Keratinocyte (primary cell): Measurements from ENCODE around the gene SERGEF. TPM values are rescaled to one million over a fixed set of nuclear protein-coding genes. Genes with fewer than 3 reads are reported as not detected.

Experiments used
- DNase-seq: peaks from one replicate; pipeline ENCODE4 v3.0.0-alpha.2; 2011; ENCODE audit warnings: low read depth, missing footprints, low spot score
- FAIRE-seq: peaks from 2 replicates; lab custom pipeline; 2011; peaks lifted over from hg19 to GRCh38; lab: Jason Lieb, UNC
- H2AFZ ChIP-seq: 2 replicates; pipeline ENCODE4 v1.6.0; 2012; ENCODE audit warnings: low read length, control low read depth, inconsistent platforms; ENCODE audit not compliant: control insufficient read depth
- H3K27ac ChIP-seq: 2 replicates; pipeline ENCODE4 v1.5.1; 2011; ENCODE audit warnings: low read length; ENCODE audit not compliant: control insufficient read depth, insufficient read depth
- H3K27me3 ChIP-seq: 3 replicates; pipeline ENCODE4 v1.6.0; 2011; ENCODE audit warnings: low read length; ENCODE audit not compliant: control insufficient read depth, insufficient read depth; ENCODE audit errors: extremely low read depth
- H3K36me3 ChIP-seq, 2 experiments: 2 replicates in 1 of 2; 3 replicates in 1 of 2; pipeline ENCODE4 v1.5.1; 2011; ENCODE audit warnings: low read length in 2 of 2, mild to moderate bottlenecking in 1 of 2; ENCODE audit not compliant: control insufficient read depth in 2 of 2, insufficient read depth in 2 of 2; ENCODE audit errors: extremely low read depth in 1 of 2
- H3K4me1 ChIP-seq: 3 replicates; pipeline ENCODE4 v1.5.1; 2011; ENCODE audit warnings: low read length; ENCODE audit not compliant: control insufficient read depth, insufficient read depth; ENCODE audit errors: extremely low read depth
- H3K4me2 ChIP-seq: 3 replicates; pipeline ENCODE4 v1.6.0; 2011; ENCODE audit warnings: low read depth, low read length; ENCODE audit not compliant: control insufficient read depth, insufficient read depth; ENCODE audit errors: extremely low read depth
- H3K4me3 ChIP-seq, 3 experiments: fragments of 200-600 bp in 1 of 3; sonication (generic) in 1 of 3; 2 replicates in 2 of 3; 3 replicates in 1 of 3; pipeline ENCODE4 v1.5.1; 2011 to 2016; ENCODE audit warnings: low read length in 3 of 3, mild to moderate bottlenecking in 3 of 3, control low read depth in 2 of 3, inconsistent platforms in 1 of 3, low read depth in 1 of 3, mixed read lengths in 1 of 3, mixed run types in 1 of 3, moderate library complexity in 1 of 3; ENCODE audit not compliant: control insufficient read depth in 2 of 3, insufficient read depth in 2 of 3; ENCODE audit errors: extremely low read depth in 1 of 3
- H3K79me2 ChIP-seq: 2 replicates; pipeline ENCODE4 v1.6.0; 2012; ENCODE audit warnings: low read length; ENCODE audit not compliant: control insufficient read depth, insufficient read depth
- H3K9ac ChIP-seq: 3 replicates; pipeline ENCODE4 v1.6.0; 2011; ENCODE audit warnings: low read length; ENCODE audit not compliant: control insufficient read depth, insufficient read depth; ENCODE audit errors: extremely low read depth
- H3K9me1 ChIP-seq: 3 replicates; pipeline ENCODE4 v1.6.0; 2011; ENCODE audit warnings: low read length; ENCODE audit not compliant: control insufficient read depth, insufficient read depth; ENCODE audit errors: extremely low read depth
- H3K9me3 ChIP-seq: 2 replicates; pipeline ENCODE4 v1.5.1; 2012; ENCODE audit warnings: low read depth, low read length; ENCODE audit not compliant: control insufficient read depth
- H4K20me1 ChIP-seq: 3 replicates; pipeline ENCODE4 v1.6.0; 2011; ENCODE audit warnings: low read length; ENCODE audit not compliant: control insufficient read depth, insufficient read depth; ENCODE audit errors: extremely low read depth
- EZH2 ChIP-seq: IDR thresholded peaks from one replicate; pipeline ENCODE4 v1.6.1; 2012; ENCODE audit warnings: inconsistent platforms, mild to moderate bottlenecking, low read length, moderate library complexity
- dilution Hi-C: fragments of 300-500 bp; cut with MboI; formaldehyde crosslinking; loops from one replicate; pipeline ENCODE4 v1.7.0; 2020; ENCODE audit warnings: low sequenced_read_pairs; ENCODE audit not compliant: extremely low pct_ligation_motif_present
- polyA plus RNA-seq, 5 experiments: library from polyadenylated mRNA; depleted of rRNA in 3 of 5; stranded (reverse) in 3 of 5; stranded (forward) in 1 of 5; unstranded in 1 of 5; fragments of >200 nt; gene quantifications; 1 replicate in 1 of 5; 2 replicates in 3 of 5; 3 replicates in 1 of 5; pipeline versions ENCODE4 v1.2.1 to v1.2.3, GENCODE V29; 2011 to 2012; ENCODE audit warnings: missing spikeins in 2 of 5, low read depth in 1 of 5, low replicate concordance in 1 of 5
- TF ChIP-seq, protein P1 (sequence below), 3 experiments: IDR thresholded peaks in 1 of 3; conservative IDR thresholded peaks in 1 of 3; optimal IDR thresholded peaks in 1 of 3; 2 replicates in 2 of 3; 3 replicates in 1 of 3; pipeline versions ENCODE3 to v1.5.1; 2011; ENCODE audit warnings: low read length in 3 of 3, mild to moderate bottlenecking in 3 of 3, moderate library complexity in 2 of 3, control low read depth in 1 of 3, inconsistent platforms in 1 of 3; ENCODE audit not compliant: insufficient read depth in 2 of 3; ENCODE audit errors: extremely low read depth in 1 of 3

SERGEF gene
- polyA plus RNA-seq, 1 donor (not counting 4 experiments of a cell fraction or from before 2014, with no cell fraction given), result 15.6 TPM

GRCh38 chr11:17801166-17801565 lies 211.7 kb downstream of the SERGEF start:
- FAIRE-seq (no peak), DNase-seq (no peak)
- Histone ChIP-seq H3K9ac (no peak overlapping the region), H3K9me1 (peaks cover 6% of the 10 kb centered on the region), H3K27me3 (no peaks in the 10 kb centered on the region), H3K4me2 (no peak overlapping the region), H3K27ac (no peak overlapping the region), H2AFZ (no peak overlapping the region), H3K36me3 (no peaks in the 10 kb centered on the region), H3K9me3 (no peaks in the 10 kb centered on the region), H3K4me3 (no peak overlapping the region), H3K4me1 (peaks cover 18% of the 10 kb centered on the region), H3K79me2 (no peaks in the 10 kb centered on the region), H4K20me1 (no peaks in the 10 kb centered on the region)
- dilution Hi-C loops, result no loop called here
- TF ChIP-seq, protein P1, sequence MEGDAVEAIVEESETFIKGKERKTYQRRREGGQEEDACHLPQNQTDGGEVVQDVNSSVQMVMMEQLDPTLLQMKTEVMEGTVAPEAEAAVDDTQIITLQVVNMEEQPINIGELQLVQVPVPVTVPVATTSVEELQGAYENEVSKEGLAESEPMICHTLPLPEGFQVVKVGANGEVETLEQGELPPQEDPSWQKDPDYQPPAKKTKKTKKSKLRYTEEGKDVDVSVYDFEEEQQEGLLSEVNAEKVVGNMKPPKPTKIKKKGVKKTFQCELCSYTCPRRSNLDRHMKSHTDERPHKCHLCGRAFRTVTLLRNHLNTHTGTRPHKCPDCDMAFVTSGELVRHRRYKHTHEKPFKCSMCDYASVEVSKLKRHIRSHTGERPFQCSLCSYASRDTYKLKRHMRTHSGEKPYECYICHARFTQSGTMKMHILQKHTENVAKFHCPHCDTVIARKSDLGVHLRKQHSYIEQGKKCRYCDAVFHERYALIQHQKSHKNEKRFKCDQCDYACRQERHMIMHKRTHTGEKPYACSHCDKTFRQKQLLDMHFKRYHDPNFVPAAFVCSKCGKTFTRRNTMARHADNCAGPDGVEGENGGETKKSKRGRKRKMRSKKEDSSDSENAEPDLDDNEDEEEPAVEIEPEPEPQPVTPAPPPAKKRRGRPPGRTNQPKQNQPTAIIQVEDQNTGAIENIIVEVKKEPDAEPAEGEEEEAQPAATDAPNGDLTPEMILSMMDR (optimal IDR thresholded peaks at IDR 0.05 in 1 of 3, IDR thresholded peaks at IDR 0.05 in 1 of 3, conservative IDR thresholded peaks at IDR 0.05 in 1 of 3; ENCODE audit: extremely low read depth in 1 of 3, insufficient read depth in 2 of 3, low read length in 3 of 3), result no peak

- Histone ChIP-seq H3K4me3 (no peak overlapping the region), H3K27ac (no peak overlapping the region), H3K79me2 (no peaks in the 10 kb centered on the region), H3K4me1 (peaks cover 18% of the 10 kb centered on the region), H2AFZ (no peak overlapping the region), H3K9me3 (no peaks in the 10 kb centered on the region), H4K20me1 (no peaks in the 10 kb centered on the region), H3K36me3 (no peaks in the 10 kb centered on the region), H3K9ac (no peak overlapping the region), H3K4me2 (peak overlapping the region; percentile 49), H3K9me1 (peaks cover 6% of the 10 kb centered on the region), H3K27me3 (no peaks in the 10 kb centered on the region)
- dilution Hi-C loops, result no loop called here
- no peak for DNase-seq
- no peak for TF ChIP-seq EZH2
- TF ChIP-seq, protein P1 (optimal IDR thresholded peaks at IDR 0.05 in 1 of 3, IDR thresholded peaks at IDR 0.05 in 1 of 3, conservative IDR thresholded peaks at IDR 0.05 in 1 of 3; ENCODE audit: extremely low read depth in 1 of 3, insufficient read depth in 2 of 3, low read length in 3 of 3), result no peak
- no peak for FAIRE-seq
Observed at GRCh38 chr11:17799147-17799546, 213.7 kb downstream of the SERGEF start.
